ENCODE results near the gene RALGAPA1.

- TF ChIP-seq EZH2 (optimal IDR thresholded peaks at IDR 0.05; ENCODE audit: low read depth, low read length) (no peak), CTCF (IDR thresholded peaks at IDR 0.05; ENCODE audit: low read length) (no peak), EZH2phosphoT487 (IDR thresholded peaks at IDR 0.05; ENCODE audit: low read length) (no peak)
These were observed 302.6 kb downstream of the RALGAPA1 start for GRCh38 chr14:35506461-35506860.

Data from MM.1S (cell line).